HEK293 (cell line): ENCODE data around the gene CCDC43.

Experiments
- CTCF ChIA-PET: fragments of 350-600 bp; formaldehyde crosslinking; extraction: SDS; loops from one replicate; lab custom pipeline; 2021; ENCODE audit warnings: antibody characterized with exemption; lab: Yijun Ruan, JAX
- POLR2A ChIA-PET: fragments of 300-600 bp; formaldehyde crosslinking; extraction: SDS; loops from one replicate; lab custom pipeline; 2020; ENCODE audit warnings: antibody characterized with exemption, inconsistent platforms; lab: Yijun Ruan, JAX
- H3K27ac ChIP-seq: fragments of 200-500 bp; sonication (Bioruptor generic); 2 replicates; pipeline ENCODE4 v1.5.1; 2014; ENCODE audit warnings: low read depth, low read length, control low read depth, inconsistent platforms; ENCODE audit errors: extremely low read depth
- H3K36me3 ChIP-seq, 2 experiments: fragments of 200-500 bp in 1 of 2; sonication (Bioruptor generic) in 1 of 2; 1 replicate in 1 of 2; 2 replicates in 1 of 2; pipeline ENCODE4 v1.5.1; 2014 to 2017; ENCODE audit warnings: inconsistent platforms in 2 of 2, low read length in 2 of 2; ENCODE audit not compliant: control insufficient read depth in 2 of 2, insufficient read depth in 1 of 2
- H3K4me1 ChIP-seq: fragments of 200-500 bp; sonication (Bioruptor generic); 2 replicates; pipeline ENCODE4 v1.5.1; 2014; ENCODE audit warnings: mild to moderate bottlenecking, low read length, inconsistent platforms; ENCODE audit not compliant: control insufficient read depth, insufficient read depth
- H3K4me3 ChIP-seq: 2 replicates; pipeline ENCODE4 v1.5.1; 2011; ENCODE audit warnings: low read depth, mild to moderate bottlenecking, control low read depth, low read length, moderate library complexity
- H3K9me3 ChIP-seq: fragments of 200-500 bp; sonication (Bioruptor generic); 2 replicates; pipeline ENCODE4 v1.5.1; 2014; ENCODE audit warnings: low read depth, low read length, inconsistent platforms; ENCODE audit not compliant: control insufficient read depth, insufficient read depth
- BCL11A ChIP-seq: fragments of 450-650 bp; formaldehyde crosslinking; IDR thresholded peaks from 2 replicates; pipeline ENCODE4 v1.5.1; 2016; ENCODE audit warnings: low read depth, missing biosample characterization, missing genetic modification characterization
- EGR2 ChIP-seq: fragments of 450-650 bp; formaldehyde crosslinking; IDR thresholded peaks from 2 replicates; pipeline ENCODE4 v1.5.1; 2016; ENCODE audit warnings: low read depth, missing biosample characterization, missing genetic modification characterization
- GFI1B ChIP-seq: fragments of 450-650 bp; formaldehyde crosslinking; IDR thresholded peaks from 2 replicates; pipeline ENCODE4 v1.5.1; 2016; ENCODE audit warnings: missing biosample characterization, missing genetic modification characterization
- GLI2 ChIP-seq: fragments of 450-650 bp; formaldehyde crosslinking; IDR thresholded peaks from 2 replicates; pipeline ENCODE4; 2017; ENCODE audit warnings: missing biosample characterization, missing genetic modification characterization, low read depth, borderline replicate concordance
- GLIS1 ChIP-seq: fragments of 450-650 bp; formaldehyde crosslinking; IDR thresholded peaks from 2 replicates; pipeline ENCODE4 v1.5.1; 2016; ENCODE audit warnings: missing biosample characterization, missing genetic modification characterization
- IKZF3 ChIP-seq: fragments of 450-650 bp; IDR thresholded peaks from 2 replicates; pipeline ENCODE4 v1.5.0; 2018; ENCODE audit warnings: missing biosample characterization, mild to moderate bottlenecking, missing genetic modification characterization, moderate library complexity
- KLF16 ChIP-seq: fragments of 450-650 bp; formaldehyde crosslinking; IDR thresholded peaks from 2 replicates; pipeline ENCODE4 v1.5.1; 2017; ENCODE audit warnings: missing biosample characterization, missing genetic modification characterization
- KLF7 ChIP-seq: fragments of 450-650 bp; formaldehyde crosslinking; IDR thresholded peaks from 2 replicates; pipeline ENCODE4 v1.5.1; 2016; ENCODE audit warnings: missing biosample characterization, missing genetic modification characterization, borderline replicate concordance
- KLF8 ChIP-seq: fragments of 450-650 bp; formaldehyde crosslinking; IDR thresholded peaks from 2 replicates; pipeline ENCODE4 v1.5.1; 2016; ENCODE audit warnings: missing biosample characterization, missing genetic modification characterization
- MEIS1 ChIP-seq: sonication (generic); formaldehyde crosslinking; IDR thresholded peaks from 2 replicates; pipeline ENCODE4 v1.8.1; 2022; ENCODE audit warnings: missing genetic modification reagents, mild to moderate bottlenecking, borderline replicate concordance
- RBAK ChIP-seq: fragments of 450-650 bp; formaldehyde crosslinking; IDR thresholded peaks from 2 replicates; pipeline ENCODE4 v1.5.1; 2016; ENCODE audit warnings: missing biosample characterization, missing genetic modification characterization
- ZBTB7A ChIP-seq: fragments of 450-650 bp; formaldehyde crosslinking; IDR thresholded peaks from 2 replicates; pipeline ENCODE4 v1.5.1; 2016; ENCODE audit warnings: low read depth, missing biosample characterization, missing genetic modification characterization
- ZFHX2 ChIP-seq: fragments of 450-650 bp; formaldehyde crosslinking; conservative IDR thresholded peaks from 2 replicates; pipeline ENCODE4 v1.5.1; 2016; ENCODE audit warnings: missing biosample characterization, missing genetic modification characterization
- ZFP41 ChIP-seq: fragments of 450-650 bp; formaldehyde crosslinking; IDR thresholded peaks from 2 replicates; pipeline ENCODE4 v1.5.1; 2016; ENCODE audit warnings: missing biosample characterization, missing genetic modification characterization, borderline replicate concordance
- ZIC2 ChIP-seq: fragments of 450-650 bp; formaldehyde crosslinking; IDR thresholded peaks from 2 replicates; pipeline ENCODE4 v1.5.1; 2016; ENCODE audit warnings: missing biosample characterization, missing genetic modification characterization
- ZNF10 ChIP-seq: fragments of 450-650 bp; formaldehyde crosslinking; IDR thresholded peaks from 2 replicates; pipeline ENCODE4 v1.5.1; 2017; ENCODE audit warnings: missing biosample characterization, missing genetic modification characterization
- ZNF23 ChIP-seq: fragments of 450-650 bp; formaldehyde crosslinking; IDR thresholded peaks from 2 replicates; pipeline ENCODE4 v1.5.1; 2016; ENCODE audit warnings: missing biosample characterization, missing genetic modification characterization, borderline replicate concordance
- ZNF354C ChIP-seq: fragments of 450-650 bp; formaldehyde crosslinking; IDR thresholded peaks from 2 replicates; pipeline ENCODE4 v1.5.1; 2016; ENCODE audit warnings: missing biosample characterization, missing genetic modification characterization, low read depth, borderline replicate concordance
- ZNF433 ChIP-seq: fragments of 450-650 bp; formaldehyde crosslinking; IDR thresholded peaks from 2 replicates; pipeline ENCODE4 v1.5.1; 2016; ENCODE audit warnings: missing biosample characterization, missing genetic modification characterization, low read depth
- ZNF571 ChIP-seq: fragments of 450-650 bp; formaldehyde crosslinking; IDR thresholded peaks from 2 replicates; pipeline ENCODE4 v1.5.0; 2017; ENCODE audit warnings: missing biosample characterization, missing genetic modification characterization
- ZSCAN16 ChIP-seq: fragments of 450-650 bp; formaldehyde crosslinking; IDR thresholded peaks from 2 replicates; pipeline ENCODE4 v1.5.1; 2016; ENCODE audit warnings: missing biosample characterization, missing genetic modification characterization
- TF ChIP-seq, protein P1 (sequence below): fragments of 450-650 bp; formaldehyde crosslinking; IDR thresholded peaks from 2 replicates; pipeline ENCODE4 v1.5.1; 2016; ENCODE audit warnings: missing biosample characterization, missing genetic modification characterization
- TF ChIP-seq, protein P2 (sequence below): fragments of 450-650 bp; formaldehyde crosslinking; IDR thresholded peaks from 2 replicates; pipeline ENCODE4 v1.5.1; 2016; ENCODE audit warnings: missing biosample characterization, missing genetic modification characterization

CCDC43 gene

DNA sequence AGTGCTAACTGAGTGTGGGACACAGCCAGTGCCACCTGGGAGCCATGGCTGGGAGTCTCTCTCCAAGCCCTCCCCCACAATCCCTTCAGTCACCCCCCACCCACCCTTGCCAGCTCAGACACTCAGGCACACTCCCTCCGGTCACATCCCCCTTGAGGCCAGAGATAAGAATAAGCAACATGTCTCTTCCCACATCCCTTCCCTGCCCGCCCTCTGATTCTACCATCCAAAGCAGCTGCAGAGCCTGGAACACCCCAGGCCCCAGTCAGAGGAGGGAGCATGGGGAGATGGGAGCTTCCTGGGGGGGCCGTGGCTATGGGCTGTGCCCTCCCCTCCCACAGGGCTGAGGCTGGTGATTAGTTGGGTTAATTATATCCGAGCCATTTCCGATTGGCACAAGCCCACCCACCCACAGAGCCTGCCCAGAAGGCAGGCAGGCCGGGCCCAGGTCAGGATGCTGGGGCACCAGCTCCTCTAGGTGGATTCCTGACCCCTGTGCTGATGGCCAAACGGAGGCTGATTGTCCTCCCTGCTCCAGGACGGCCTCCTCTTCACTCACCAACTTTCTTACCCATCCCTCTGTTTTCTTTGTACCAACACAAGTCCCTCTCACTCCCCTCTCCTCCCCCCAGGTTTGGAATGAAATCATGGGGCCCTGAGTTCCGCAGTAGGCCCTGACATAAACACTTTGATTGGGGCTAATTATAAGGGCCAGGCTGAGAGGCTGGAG lies 61.9 kb downstream of the CCDC43 start:
- ChIA-PET POLR2A (no interaction called here), CTCF (interaction anchor here (0.8 to 2.4 kb wide), 3 partner anchors 9 to 95 kb away, joined by 3 to 15 read pairs (median 3); no protein-coding TSS in a partner anchor)
- Histone ChIP-seq H3K4me1 (no peaks in the 10 kb centered on the region), H3K36me3 (no peaks in the 10 kb centered on the region), H3K4me3 (no peak overlapping the region), H3K27ac (no peak overlapping the region), H3K9me3 (no peaks in the 10 kb centered on the region)
- TF ChIP-seq ZFHX2 (tag by site-specific recombination) (peak; percentile 59), RBAK (tag by site-specific recombination) (no peak), EGR2 (tag by site-specific recombination) (peak; percentile 52), BCL11A (tag by site-specific recombination) (no peak), ZBTB7A (tag by site-specific recombination) (no peak), ZNF354C (no peak), KLF7 (no peak), ZIC2 (tag by site-specific recombination) (peak; percentile 47), ZSCAN16 (no peak), ZNF23 (no peak), ZNF433 (tag by site-specific recombination) (no peak), ZNF571 (no peak), KLF8 (no peak), ZNF10 (tag by site-specific recombination) (no peak), KLF16 (tag by site-specific recombination) (no peak), MEIS1 (CRISPR knock-in tag) (no peak), GLI2 (tag by site-specific recombination) (no peak), GFI1B (tag by site-specific recombination) (no peak), ZFP41 (no peak), GLIS1 (tag by site-specific recombination) (0 out of 2 replicates have a peak, but pooled peaks have one; percentile 19), IKZF3 (tag by site-specific recombination) (no peak)
- TF ChIP-seq, protein P1, sequence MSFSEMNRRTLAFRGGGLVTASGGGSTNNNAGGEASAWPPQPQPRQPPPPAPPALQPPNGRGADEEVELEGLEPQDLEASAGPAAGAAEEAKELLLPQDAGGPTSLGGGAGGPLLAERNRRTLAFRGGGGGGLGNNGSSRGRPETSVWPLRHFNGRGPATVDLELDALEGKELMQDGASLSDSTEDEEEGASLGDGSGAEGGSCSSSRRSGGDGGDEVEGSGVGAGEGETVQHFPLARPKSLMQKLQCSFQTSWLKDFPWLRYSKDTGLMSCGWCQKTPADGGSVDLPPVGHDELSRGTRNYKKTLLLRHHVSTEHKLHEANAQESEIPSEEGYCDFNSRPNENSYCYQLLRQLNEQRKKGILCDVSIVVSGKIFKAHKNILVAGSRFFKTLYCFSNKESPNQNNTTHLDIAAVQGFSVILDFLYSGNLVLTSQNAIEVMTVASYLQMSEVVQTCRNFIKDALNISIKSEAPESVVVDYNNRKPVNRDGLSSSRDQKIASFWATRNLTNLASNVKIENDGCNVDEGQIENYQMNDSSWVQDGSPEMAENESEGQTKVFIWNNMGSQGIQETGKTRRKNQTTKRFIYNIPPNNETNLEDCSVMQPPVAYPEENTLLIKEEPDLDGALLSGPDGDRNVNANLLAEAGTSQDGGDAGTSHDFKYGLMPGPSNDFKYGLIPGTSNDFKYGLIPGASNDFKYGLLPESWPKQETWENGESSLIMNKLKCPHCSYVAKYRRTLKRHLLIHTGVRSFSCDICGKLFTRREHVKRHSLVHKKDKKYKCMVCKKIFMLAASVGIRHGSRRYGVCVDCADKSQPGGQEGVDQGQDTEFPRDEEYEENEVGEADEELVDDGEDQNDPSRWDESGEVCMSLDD (tag by site-specific recombination): no peak
- TF ChIP-seq, protein P2, sequence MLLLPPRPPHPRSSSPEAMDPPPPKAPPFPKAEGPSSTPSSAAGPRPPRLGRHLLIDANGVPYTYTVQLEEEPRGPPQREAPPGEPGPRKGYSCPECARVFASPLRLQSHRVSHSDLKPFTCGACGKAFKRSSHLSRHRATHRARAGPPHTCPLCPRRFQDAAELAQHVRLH (tag by site-specific recombination): no peak
